GM18507 (cell line): Measurements from ENCODE around the gene TRMT11.
"Not testable (repeated sequence)": the region's sequence is repeated elsewhere in the genome, so short reads cannot be mapped to it uniquely, and the experiment has no call there.

Experiments used
- DNase-seq: peaks from one replicate; pipeline ENCODE4 v3.0.0; 2011; ENCODE audit warnings: low read depth; ENCODE audit not compliant: insufficient read length; ENCODE audit errors: extremely low spot score
- FAIRE-seq: peaks from 2 replicates; lab custom pipeline; 2011; peaks lifted over from hg19 to GRCh38; lab: Jason Lieb, UNC

Gene TRMT11

DNA sequence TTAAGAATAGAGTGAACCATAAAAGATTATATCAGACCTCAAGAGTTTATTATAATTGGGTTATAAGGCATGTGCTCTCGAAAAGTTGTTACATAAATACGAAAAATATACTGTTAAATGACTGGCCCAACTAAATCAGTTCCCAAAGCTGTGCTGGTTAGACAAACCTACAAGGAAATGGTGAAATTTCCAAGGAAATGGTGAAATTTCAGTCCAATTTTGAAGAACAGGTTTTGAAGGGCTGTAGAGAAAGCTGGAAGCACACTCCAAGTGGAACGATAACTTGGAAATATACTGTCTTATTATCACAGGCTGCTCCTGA, 400 bp upstream of the TRMT11 start:
- FAIRE-seq (no peak), DNase-seq (no peak)

DNA sequence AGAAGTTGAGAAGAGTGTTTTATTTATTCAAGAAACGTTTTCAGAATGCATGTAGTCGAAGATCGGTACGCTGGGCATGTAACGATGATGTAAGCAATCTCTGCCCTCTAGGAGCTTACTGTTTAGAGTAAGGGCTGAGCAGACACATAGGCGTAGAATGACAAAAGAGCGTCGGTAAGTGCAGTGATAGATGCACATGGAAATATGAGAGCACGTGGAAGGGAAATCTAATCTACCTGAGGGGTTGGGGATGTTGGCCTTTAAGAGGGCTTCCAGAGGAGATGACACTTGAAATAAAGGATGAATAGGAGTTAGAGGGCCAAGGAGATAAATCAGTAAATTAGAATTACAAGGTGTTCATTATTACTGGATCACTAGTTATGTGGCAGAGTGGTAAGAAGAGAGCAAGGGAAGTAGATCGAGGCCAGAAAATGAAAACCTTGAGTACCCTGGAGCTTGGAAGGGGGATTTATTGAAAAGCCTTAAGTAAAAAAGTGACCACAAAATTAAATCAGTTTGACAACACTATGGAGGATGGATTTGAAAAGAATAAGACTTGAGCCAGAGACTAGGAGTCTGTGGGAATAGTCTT, 782 bp downstream of the TRMT11 start:
- peak; percentile 59 for FAIRE-seq
- no peak for DNase-seq

DNA sequence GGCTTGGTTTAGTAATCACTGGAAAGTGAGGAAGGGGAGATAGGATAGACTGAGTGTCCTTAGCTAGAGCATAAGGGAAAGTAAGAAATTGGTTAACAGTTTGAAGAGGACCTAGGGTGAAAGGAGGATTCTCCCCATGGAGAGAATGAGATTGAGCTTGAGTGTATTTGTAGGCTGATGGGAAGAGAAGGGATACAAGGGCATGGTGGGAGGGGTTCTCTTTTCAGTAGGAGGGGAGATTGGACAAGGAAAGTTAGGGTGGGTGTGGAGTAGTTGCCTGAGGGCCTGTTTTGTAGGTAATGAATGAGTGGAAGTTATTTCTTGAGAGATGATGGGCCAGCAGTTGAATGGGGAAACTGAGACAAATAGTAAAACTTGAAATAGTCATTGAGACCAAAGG, 1.9 kb downstream of the TRMT11 start:
- DNase-seq (no peak), FAIRE-seq (no peak)

GRCh38 chr6:125989631-125990030, 3.3 kb downstream of the TRMT11 start:
- FAIRE-seq: no peak

GRCh38 chr6:125991653-125992052, 5.3 kb downstream of the TRMT11 start:
- no peak for DNase-seq
- FAIRE-seq: no peak

More at GRCh38 chr6:125989631-125990030, 3.3 kb downstream of the TRMT11 start:
- no peak for DNase-seq

GRCh38 chr6:125994670-125995488, 8.5 kb downstream of the TRMT11 start:
- FAIRE-seq: no peak

GRCh38 chr6:125995972-125996580, 9.7 kb downstream of the TRMT11 start:
- no peak for DNase-seq
- FAIRE-seq: peak; percentile 88

More at GRCh38 chr6:125994670-125995488, 8.5 kb downstream of the TRMT11 start:
- no peak for DNase-seq

DNA sequence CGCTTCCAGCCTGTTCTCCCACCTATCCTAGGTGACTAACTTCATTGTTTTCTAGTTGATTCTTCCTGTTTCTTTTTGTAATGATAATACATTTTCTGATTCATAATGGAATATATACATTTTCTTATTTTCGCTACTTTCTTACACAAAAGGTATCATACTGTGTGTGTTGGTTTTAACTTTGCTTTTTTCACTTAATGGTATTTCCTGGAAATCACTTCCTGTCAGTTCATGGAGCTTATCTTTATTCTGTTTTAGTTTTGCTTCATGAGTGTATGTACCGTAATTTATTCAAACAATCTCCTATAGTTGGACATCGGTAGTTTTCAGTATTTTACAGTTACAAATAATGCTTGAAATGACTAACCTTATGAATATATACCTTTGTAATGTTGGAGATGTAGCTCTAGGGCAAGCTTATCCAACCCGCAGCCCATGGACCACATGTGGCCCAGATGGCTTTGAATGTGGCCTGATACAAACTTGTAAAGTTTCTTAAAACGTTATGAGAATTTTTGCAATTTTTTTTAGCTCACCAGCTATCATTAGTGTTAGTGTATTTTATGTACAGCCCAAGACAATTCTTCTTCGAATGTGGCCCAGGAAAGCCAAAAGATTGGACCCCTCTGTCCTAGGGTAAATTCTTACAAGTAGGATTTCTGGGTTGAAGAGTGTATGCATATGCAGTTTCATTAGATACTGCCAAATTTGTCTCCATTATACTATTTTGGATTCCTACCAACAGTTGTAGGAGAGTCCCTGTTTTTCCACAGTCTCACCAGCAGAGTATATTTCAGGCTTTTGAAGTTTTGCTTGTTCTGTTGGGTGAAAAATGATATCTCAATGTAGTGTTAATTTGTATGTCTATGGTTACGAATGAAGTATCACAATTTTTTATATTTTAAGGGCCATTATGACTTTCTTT, 16.7 kb downstream of the TRMT11 start:
- FAIRE-seq (no peak), DNase-seq (no peak)

GRCh38 chr6:126007800-126008199, 21.5 kb downstream of the TRMT11 start:
- DNase-seq: no peak
- no peak for FAIRE-seq

DNA sequence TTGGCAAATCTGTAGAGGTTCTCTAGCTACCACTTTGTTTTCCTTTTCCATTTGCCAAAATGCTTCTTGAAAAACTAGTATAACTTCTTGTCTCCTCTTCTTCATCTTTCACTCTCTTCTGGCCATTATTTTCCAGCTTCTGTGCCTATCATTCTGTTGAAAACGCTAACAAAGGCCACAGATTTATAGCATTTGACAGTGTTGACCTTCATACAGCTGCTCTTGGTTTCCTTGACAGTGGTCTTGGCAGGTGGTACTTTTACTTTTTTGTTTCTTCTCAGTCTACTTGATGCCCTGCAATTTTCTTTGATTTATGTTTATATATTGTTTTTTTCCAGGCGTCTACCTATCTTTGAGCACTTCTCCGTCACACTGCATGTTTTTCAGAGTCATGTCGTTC, 23.7 kb downstream of the TRMT11 start:
- DNase-seq (no peak), FAIRE-seq (no peak)

- no peak for FAIRE-seq
- no peak for DNase-seq
These were observed 29.5 kb downstream of the TRMT11 start for GRCh38 chr6:126015863-126016262.

DNA sequence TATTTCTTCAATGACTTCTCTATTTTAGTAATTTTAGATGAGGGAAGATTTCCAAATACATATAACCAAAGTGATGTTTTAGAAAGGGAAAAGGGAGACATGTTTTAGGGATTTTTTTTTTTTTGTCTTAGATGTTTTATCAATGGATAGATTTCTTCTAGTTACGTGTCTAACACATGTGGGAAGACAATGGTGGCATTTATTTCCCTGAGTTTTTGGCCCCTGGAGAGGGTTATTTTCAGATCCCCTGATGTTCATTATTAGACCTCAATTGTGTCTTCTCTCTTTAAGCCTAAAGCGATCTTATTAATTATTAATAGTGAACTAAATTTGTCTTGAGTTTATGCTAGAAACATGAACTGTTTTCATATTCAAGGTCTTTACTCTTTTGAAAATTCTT, 30.3 kb downstream of the TRMT11 start:
- no peak for FAIRE-seq
- no peak for DNase-seq

- no peak for FAIRE-seq
- DNase-seq: no peak
These were observed 31.3 kb downstream of the TRMT11 start for GRCh38 chr6:126017668-126018067.

- no peak for FAIRE-seq
These were observed 34.1 kb downstream of the TRMT11 start for GRCh38 chr6:126020305-126021050.

DNA sequence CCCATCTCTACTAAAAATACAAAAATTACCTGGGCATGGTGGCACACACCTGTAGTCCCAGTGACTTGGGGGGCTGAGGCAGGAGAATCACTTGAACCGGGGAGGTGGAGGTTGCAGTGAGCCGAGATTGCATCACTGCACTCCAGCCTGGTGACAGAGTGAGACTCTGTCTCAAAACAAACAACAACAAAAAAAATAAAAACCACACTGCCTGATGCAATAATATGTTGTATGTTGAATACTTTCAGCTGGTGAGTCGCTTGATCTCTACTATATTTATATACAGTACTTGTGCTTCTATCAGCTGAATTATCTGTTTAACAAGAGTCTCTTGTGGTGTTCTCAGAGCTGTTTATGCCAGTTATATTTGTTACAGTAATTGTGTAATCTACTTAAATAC, 37.1 kb downstream of the TRMT11 start:
- FAIRE-seq, DNase-seq: not testable (repeated sequence)

More at GRCh38 chr6:126020305-126021050, 34.1 kb downstream of the TRMT11 start:
- DNase-seq: no peak

DNA sequence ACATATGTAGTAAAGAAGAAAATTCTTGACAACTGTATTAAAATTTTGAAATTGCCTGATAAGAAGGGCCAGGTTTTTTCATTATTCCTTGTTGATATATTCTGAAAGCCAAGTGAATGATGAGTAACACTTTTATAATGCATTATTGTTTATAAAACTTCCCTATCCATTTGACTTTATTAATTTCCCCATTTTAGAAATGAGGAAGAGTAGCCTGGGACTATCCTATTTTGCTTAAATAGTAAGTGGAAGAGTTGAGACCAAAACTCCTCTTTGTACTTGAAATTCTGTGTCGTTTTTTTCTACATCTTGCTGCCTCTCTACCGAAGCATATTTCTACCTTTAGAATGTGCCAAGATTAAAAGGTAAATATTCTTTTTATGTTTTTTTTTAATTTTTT, 39.7 kb downstream of the TRMT11 start:
- DNase-seq (no peak), FAIRE-seq (no peak)

DNA sequence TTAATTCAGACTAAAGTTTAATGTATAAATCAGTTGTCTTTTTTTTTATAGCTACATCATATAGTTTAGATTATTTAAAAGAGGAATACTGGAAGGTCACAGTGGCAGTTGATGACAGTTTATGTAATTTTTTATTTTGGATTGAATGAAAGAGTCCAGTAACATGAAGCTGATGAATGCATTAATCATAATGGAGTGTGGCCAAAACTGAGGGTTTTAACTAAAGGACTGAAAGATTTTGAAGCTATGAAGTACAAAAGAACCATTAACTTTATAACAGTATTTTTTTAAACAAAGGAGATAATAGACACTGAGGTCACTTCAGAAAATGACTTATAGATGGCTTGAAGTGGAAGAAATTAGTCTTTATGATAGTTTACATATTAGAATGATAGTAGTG, 41.3 kb downstream of the TRMT11 start:
- DNase-seq (no peak), FAIRE-seq (no peak)

GRCh38 chr6:126030045-126030444, 43.7 kb downstream of the TRMT11 start:
- DNase-seq (no peak), FAIRE-seq (no peak)

DNA sequence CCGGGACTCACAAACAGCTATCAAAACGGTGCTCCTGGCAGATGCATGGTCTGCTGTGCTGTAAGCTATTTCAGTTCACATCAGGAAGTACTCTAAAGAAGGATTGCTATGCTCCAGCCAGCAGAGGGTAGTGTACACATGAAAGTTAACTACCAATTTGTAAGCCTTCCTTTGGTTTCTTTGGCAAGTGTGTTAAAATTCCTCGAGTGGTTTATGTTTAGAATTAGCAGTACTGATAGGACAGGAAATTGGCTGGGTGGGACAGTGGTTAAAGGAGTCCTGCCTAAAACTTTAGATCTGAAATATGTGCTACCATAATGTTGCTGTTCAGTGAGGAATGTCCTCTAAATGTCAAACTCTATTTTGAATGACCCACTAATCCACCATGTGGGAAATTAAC, 47.4 kb downstream of the TRMT11 start:
- peak; percentile 63 for FAIRE-seq
- DNase-seq: no peak
